Endothelial cell of umbilical vein (primary cell): Measurements from ENCODE around the gene NCMAP. TPM values are rescaled to one million over a fixed set of nuclear protein-coding genes. Genes with fewer than 3 reads are reported as not detected.

Source experiments
- BruUV-seq: library from RNA; stranded (reverse); fragments of 400-500 nt; replicated peaks from 2 replicates; lab custom pipeline; 2021; lab: Mats Ljungman, UMichigan
- CTCF ChIA-PET: fragments of 300-600, 350-600 bp; sonication (Branson Sonifier 250); formaldehyde crosslinking; loops from one replicate; lab custom pipeline; 2021; ENCODE audit warnings: antibody characterized with exemption, inconsistent platforms; lab: Charles Lee
- POLR2A ChIA-PET: fragments of 300-600, 350-600 bp; sonication (Branson Sonifier 250); formaldehyde crosslinking; loops from one replicate; lab custom pipeline; 2021; ENCODE audit warnings: antibody characterized with exemption, inconsistent platforms; lab: Charles Lee
- DNase-seq: peaks from one replicate; pipeline ENCODE4 v3.0.0-alpha.2; 2011; ENCODE audit warnings: low read depth, low spot score
- FAIRE-seq: peaks from 2 replicates; lab custom pipeline; 2011; peaks lifted over from hg19 to GRCh38; lab: Jason Lieb, UNC
- H2AFZ ChIP-seq: 2 replicates; pipeline ENCODE4 v1.6.0; 2012; ENCODE audit warnings: low read depth, low read length, control low read depth, inconsistent platforms
- H3K27ac ChIP-seq: 2 replicates; pipeline ENCODE4 v1.5.1; 2011; ENCODE audit warnings: low read depth, mild to moderate bottlenecking, control low read depth, low read length, moderate library complexity; ENCODE audit not compliant: insufficient read depth
- H3K27me3 ChIP-seq, 2 experiments: 2 replicates each; pipeline versions ENCODE4 v1.6.0 to v1.6.1; 2011; ENCODE audit warnings: low read length in 2 of 2, mixed read lengths in 1 of 2; ENCODE audit not compliant: control insufficient read depth in 2 of 2, insufficient read depth in 2 of 2
- H3K36me3 ChIP-seq, 2 experiments: 2 replicates in 1 of 2; 3 replicates in 1 of 2; pipeline ENCODE4 v1.5.1; 2011; ENCODE audit warnings: low read length in 2 of 2, mild to moderate bottlenecking in 1 of 2, moderate library complexity in 1 of 2; ENCODE audit not compliant: control insufficient read depth in 2 of 2, insufficient read depth in 2 of 2; ENCODE audit errors: extremely low read depth in 1 of 2
- H3K4me1 ChIP-seq: 3 replicates; pipeline ENCODE4 v1.5.1; 2011; ENCODE audit warnings: mild to moderate bottlenecking, low read length; ENCODE audit not compliant: control insufficient read depth, insufficient read depth; ENCODE audit errors: extremely low read depth
- H3K4me2 ChIP-seq: 2 replicates; pipeline ENCODE4 v1.6.1; 2011; ENCODE audit warnings: low read length, control low read depth, mixed read lengths; ENCODE audit not compliant: insufficient read depth
- H3K4me3 ChIP-seq, 3 experiments: fragments of 200-600 bp in 1 of 3; sonication (generic), shearing (Covaris generic) in 1 of 3; replicated peaks in 1 of 3; 2 replicates each; pipeline ENCODE4 v1.5.1; 2011 to 2016; ENCODE audit warnings: control low read depth in 3 of 3, low read length in 3 of 3, mild to moderate bottlenecking in 2 of 3, inconsistent platforms in 1 of 3, low read depth in 1 of 3, moderate library complexity in 1 of 3; ENCODE audit not compliant: insufficient read depth in 1 of 3
- H3K79me2 ChIP-seq: 2 replicates; pipeline ENCODE4 v1.6.0; 2012; ENCODE audit warnings: low read length, inconsistent platforms; ENCODE audit not compliant: control insufficient read depth, insufficient read depth
- H3K9ac ChIP-seq: replicated peaks from 2 replicates; pipeline ENCODE3; 2011; ENCODE audit warnings: low read length, control low read depth; ENCODE audit not compliant: insufficient read depth; ENCODE audit errors: extremely low read depth
- H3K9me1 ChIP-seq: replicated peaks from 3 replicates; pipeline ENCODE4 v1.6.0; 2011; ENCODE audit warnings: mild to moderate bottlenecking, low read length; ENCODE audit not compliant: control insufficient read depth, insufficient read depth; ENCODE audit errors: extremely low read depth
- H3K9me3 ChIP-seq: replicated peaks from 2 replicates; pipeline ENCODE4 v1.5.1; 2012; ENCODE audit warnings: low read length, inconsistent platforms; ENCODE audit not compliant: control insufficient read depth, insufficient read depth
- H4K20me1 ChIP-seq: replicated peaks from 2 replicates; pipeline ENCODE3; 2011; ENCODE audit warnings: mild to moderate bottlenecking, low read length; ENCODE audit not compliant: control insufficient read depth, insufficient read depth; ENCODE audit errors: extremely low read depth
- FOS ChIP-seq: IDR thresholded peaks from 2 replicates; pipeline ENCODE4 v1.6.1; 2011; ENCODE audit warnings: mild to moderate bottlenecking, low read length, moderate library complexity, borderline replicate concordance; ENCODE audit not compliant: insufficient read depth
- GATA2 ChIP-seq: IDR thresholded peaks from 2 replicates; pipeline ENCODE4 v1.7.0; 2011; ENCODE audit warnings: low read depth, mild to moderate bottlenecking, moderate library complexity, mixed read lengths, low read length; ENCODE audit not compliant: insufficient read length, insufficient read depth
- JUN ChIP-seq: IDR thresholded peaks from 2 replicates; pipeline ENCODE4 v1.6.1; 2011; ENCODE audit warnings: borderline replicate concordance, low read depth; ENCODE audit not compliant: insufficient read length, insufficient read depth
- MYC ChIP-seq: IDR thresholded peaks from one replicate; pipeline ENCODE4 v1.6.1; 2011; ENCODE audit warnings: mild to moderate bottlenecking, low read depth, low read length
- POLR2A ChIP-seq: IDR thresholded peaks from 2 replicates; pipeline ENCODE4 v1.6.1; 2012; ENCODE audit warnings: low read depth, mild to moderate bottlenecking, control low read depth, low read length
- POLR2AphosphoS5 ChIP-seq: IDR thresholded peaks from 2 replicates; pipeline ENCODE4 v1.6.1; 2012; ENCODE audit warnings: low read depth, mild to moderate bottlenecking, control low read depth, low read length, moderate library complexity; ENCODE audit not compliant: insufficient read depth
- dilution Hi-C: fragments of 300-500 bp; cut with MboI; formaldehyde crosslinking; loops from one replicate; pipeline ENCODE4 v1.15.0; 2019; ENCODE audit warnings: low sequenced_read_pairs; ENCODE audit not compliant: extremely low pct_ligation_motif_present
- intact Hi-C: fragments of 100-400 bp; cut with micrococcal nuclease; formaldehyde crosslinking; loops from one replicate; pipeline ENCODE4 v1.10.0; 2022
- polyA plus RNA-seq, 4 experiments: library from polyadenylated mRNA; depleted of rRNA in 3 of 4; stranded (reverse) in 3 of 4; unstranded in 1 of 4; fragments of >200 nt; gene quantifications; 2 replicates each; pipeline versions ENCODE4 v1.2.1 to v1.2.3, GENCODE V29; 2011 to 2012; ENCODE audit warnings: missing spikeins in 1 of 4
- total RNA-seq: library from RNA; stranded (reverse); gene quantifications from 2 replicates; pipeline ENCODE4 v1.2.3, GENCODE V29; 2021
- TF ChIP-seq, protein P1 (sequence below): IDR thresholded peaks from 2 replicates; pipeline ENCODE4 v1.6.1; 2011; ENCODE audit not compliant: insufficient read depth, insufficient read length
- TF ChIP-seq, protein P2 (sequence below), 2 donors: IDR thresholded peaks; 1 replicate in 1 of 2; 2 replicates in 1 of 2; pipeline ENCODE4 v1.5.1; 2011; ENCODE audit warnings: low read length in 2 of 2, mild to moderate bottlenecking in 2 of 2, moderate library complexity in 2 of 2, control low read depth in 1 of 2, inconsistent platforms in 1 of 2, low read depth in 1 of 2; ENCODE audit not compliant: insufficient read depth in 1 of 2; ENCODE audit errors: extremely low read depth in 1 of 2

The NCMAP gene
- total and polyA plus RNA-seq, 2 donors (not counting 3 experiments of a cell fraction or from before 2014, with no cell fraction given) = not detected

DNA sequence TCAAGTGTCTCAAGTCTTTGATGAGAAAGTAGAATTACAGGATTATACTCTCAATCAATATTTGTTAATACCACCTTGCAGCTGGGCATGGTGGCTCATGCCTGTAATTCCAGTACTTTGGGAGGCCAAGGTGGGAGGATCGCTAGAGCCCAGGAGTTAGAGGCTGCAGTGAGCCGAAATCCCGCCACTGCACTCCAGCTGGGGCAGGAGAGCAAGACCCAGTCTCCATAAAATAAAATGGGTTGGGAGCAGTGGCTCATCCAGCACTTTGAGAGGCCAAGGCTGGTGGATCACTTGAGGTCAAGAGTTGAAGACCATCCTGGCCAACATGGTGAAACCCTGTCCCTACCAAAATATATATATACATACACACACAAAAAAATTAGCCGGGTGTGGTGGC lies 1.2 kb upstream of the NCMAP start:
- H3K4me2 ChIP-seq = no peak overlapping the region
- BruUV-seq = no TSS peak
- no peaks in the 10 kb centered on the region for H4K20me1 ChIP-seq
- TF ChIP-seq GATA2 (no peak), POLR2A (no peak), POLR2AphosphoS5 (no peak), FOS (no peak), JUN (no peak), MYC (no peak)
- TF ChIP-seq, protein P1, sequence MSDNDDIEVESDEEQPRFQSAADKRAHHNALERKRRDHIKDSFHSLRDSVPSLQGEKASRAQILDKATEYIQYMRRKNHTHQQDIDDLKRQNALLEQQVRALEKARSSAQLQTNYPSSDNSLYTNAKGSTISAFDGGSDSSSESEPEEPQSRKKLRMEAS = no peak
- TF ChIP-seq, protein P2, sequence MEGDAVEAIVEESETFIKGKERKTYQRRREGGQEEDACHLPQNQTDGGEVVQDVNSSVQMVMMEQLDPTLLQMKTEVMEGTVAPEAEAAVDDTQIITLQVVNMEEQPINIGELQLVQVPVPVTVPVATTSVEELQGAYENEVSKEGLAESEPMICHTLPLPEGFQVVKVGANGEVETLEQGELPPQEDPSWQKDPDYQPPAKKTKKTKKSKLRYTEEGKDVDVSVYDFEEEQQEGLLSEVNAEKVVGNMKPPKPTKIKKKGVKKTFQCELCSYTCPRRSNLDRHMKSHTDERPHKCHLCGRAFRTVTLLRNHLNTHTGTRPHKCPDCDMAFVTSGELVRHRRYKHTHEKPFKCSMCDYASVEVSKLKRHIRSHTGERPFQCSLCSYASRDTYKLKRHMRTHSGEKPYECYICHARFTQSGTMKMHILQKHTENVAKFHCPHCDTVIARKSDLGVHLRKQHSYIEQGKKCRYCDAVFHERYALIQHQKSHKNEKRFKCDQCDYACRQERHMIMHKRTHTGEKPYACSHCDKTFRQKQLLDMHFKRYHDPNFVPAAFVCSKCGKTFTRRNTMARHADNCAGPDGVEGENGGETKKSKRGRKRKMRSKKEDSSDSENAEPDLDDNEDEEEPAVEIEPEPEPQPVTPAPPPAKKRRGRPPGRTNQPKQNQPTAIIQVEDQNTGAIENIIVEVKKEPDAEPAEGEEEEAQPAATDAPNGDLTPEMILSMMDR (IDR thresholded peaks at IDR 0.05; ENCODE audit: extremely low read depth in 1 of 2, insufficient read depth in 1 of 2, low read depth in 1 of 2, low read length in 2 of 2) = no peak
- no peaks in the 10 kb centered on the region for H3K9me3 ChIP-seq
- H3K4me1 ChIP-seq = no peaks in the 10 kb centered on the region
- ChIA-PET CTCF (interaction anchor here (1.1 kb wide), 1 partner anchor 13 kb away, joined by 4 read pairs; no protein-coding TSS in a partner anchor), POLR2A (no interaction called here)
- dilution Hi-C loops = no loop called here
- DNase-seq (no peak), FAIRE-seq (no peak)
- H3K27ac ChIP-seq = no peak overlapping the region
- H3K9ac ChIP-seq = no peak overlapping the region
- H3K4me3 ChIP-seq = no peak overlapping the region
- no peaks in the 10 kb centered on the region for H3K36me3 ChIP-seq
- H3K27me3 ChIP-seq = peaks cover 41 to 47% of the 10 kb centered on the region in 2 experiments
- H3K9me1 ChIP-seq = no peaks in the 10 kb centered on the region
- intact Hi-C loops = no loop called here
- H3K79me2 ChIP-seq = no peaks in the 10 kb centered on the region
- no peak overlapping the region for H2AFZ ChIP-seq
